GM12878 (cell line): ENCODE measurements around the gene FILIP1L. TPM values are rescaled to one million over a fixed set of nuclear protein-coding genes. Genes with fewer than 3 reads are reported as not detected.

Experiments used
- ATAC-seq: fragments of 200-7000 bp; cut with Tn5 transposase; 3 replicates; pipeline ENCODE4 v1.9.1; 2020; ENCODE audit warnings: mild to moderate bottlenecking, moderate library complexity
- BruUV-seq: library from RNA; stranded (reverse); fragments of 400-500 nt; replicated peaks from 2 replicates; lab custom pipeline; 2021; lab: Mats Ljungman, UMichigan
- CTCF ChIA-PET: fragments of 300-600 bp; sonication (Branson Sonifier 250); formaldehyde crosslinking; extraction: SDS; loops from one replicate; lab custom pipeline; 2021; ENCODE audit warnings: inconsistent platforms; lab: Yijun Ruan, JAX
- POLR2A ChIA-PET: fragments of 350-600 bp; formaldehyde crosslinking; extraction: SDS; loops from one replicate; lab custom pipeline; 2021; ENCODE audit warnings: inconsistent platforms; lab: Charles Lee
- RAD21 ChIA-PET: fragments of 300-600 bp; sonication (Branson Sonifier 250); formaldehyde crosslinking; loops from one replicate; lab custom pipeline; 2023; ENCODE audit warnings: antibody characterized with exemption; ENCODE audit not compliant: unreplicated experiment; lab: Charles Lee
- SMC1A ChIA-PET: fragments of 300-600 bp; sonication (Branson Sonifier 250); formaldehyde crosslinking; loops from one replicate; lab custom pipeline; 2023; ENCODE audit not compliant: unreplicated experiment, uncharacterized antibody; lab: Charles Lee
- DNase-seq: peaks from one replicate; pipeline ENCODE4 v3.0.0-alpha.2; 2011; ENCODE audit warnings: low read depth, low spot score
- FAIRE-seq: peaks from 3 replicates; lab custom pipeline; 2011; peaks lifted over from hg19 to GRCh38; lab: Jason Lieb, UNC
- H2AFZ ChIP-seq: 2 replicates; pipeline ENCODE4 v1.6.0; 2011; ENCODE audit warnings: low read depth, low read length, control low read depth; ENCODE audit not compliant: control insufficient read depth
- H3K27ac ChIP-seq: 2 replicates; pipeline ENCODE4 v1.5.1; 2011; ENCODE audit warnings: control low read depth; ENCODE audit not compliant: control insufficient read depth, insufficient read depth
- H3K27me3 ChIP-seq, 2 experiments: replicated peaks in 1 of 2; 2 replicates each; pipeline versions ENCODE4 v1.6.0 to v1.6.1; 2011; ENCODE audit warnings: low read length in 1 of 2; ENCODE audit not compliant: control insufficient read depth in 2 of 2, insufficient read depth in 2 of 2
- H3K36me3 ChIP-seq, 2 experiments: 2 replicates each; pipeline ENCODE4 v1.5.1; 2011; ENCODE audit warnings: low read length in 1 of 2; ENCODE audit not compliant: control insufficient read depth in 2 of 2, insufficient read depth in 2 of 2
- H3K4me1 ChIP-seq: 2 replicates; pipeline ENCODE4 v1.6.1; 2011; ENCODE audit warnings: mild to moderate bottlenecking, low read length, moderate library complexity, mixed read lengths; ENCODE audit not compliant: control insufficient read depth, insufficient read depth
- H3K4me2 ChIP-seq: 2 replicates; pipeline ENCODE4 v1.6.0; 2011; ENCODE audit warnings: control low read depth; ENCODE audit not compliant: control insufficient read depth, insufficient read depth
- H3K4me3 ChIP-seq: fragments of 200-600 bp; sonication (generic); 2 replicates; pipeline ENCODE4 v1.5.1; 2016
- H3K79me2 ChIP-seq: 2 replicates; pipeline ENCODE4 v1.6.0; 2011; ENCODE audit warnings: low read length; ENCODE audit not compliant: control insufficient read depth, insufficient read depth
- H3K9ac ChIP-seq: 2 replicates; pipeline ENCODE4 v1.8.0; 2011; ENCODE audit warnings: low read length, control low read depth, mixed read lengths; ENCODE audit not compliant: control insufficient read depth, insufficient read depth
- H3K9me3 ChIP-seq: replicated peaks from 3 replicates; pipeline ENCODE4 v1.5.1; 2011; ENCODE audit warnings: mild to moderate bottlenecking, low read length; ENCODE audit not compliant: control insufficient read depth, insufficient read depth
- H4K20me1 ChIP-seq: 2 replicates; pipeline ENCODE4 v1.6.0; 2011; ENCODE audit not compliant: control insufficient read depth, insufficient read depth
- BMI1 ChIP-seq: fragments of 450-650 bp; IDR thresholded peaks from 2 replicates; pipeline ENCODE4 v1.6.1; 2016; ENCODE audit warnings: mild to moderate bottlenecking, moderate library complexity, borderline replicate concordance
- MEF2B ChIP-seq: fragments of 450-650 bp; IDR thresholded peaks from 2 replicates; pipeline ENCODE4 v1.6.1; 2018; ENCODE audit warnings: mild to moderate bottlenecking, moderate library complexity; ENCODE audit not compliant: partially characterized antibody, poor library complexity, severe bottlenecking
- MTA3 ChIP-seq: IDR thresholded peaks from 2 replicates; pipeline ENCODE4 v1.6.1; 2012; ENCODE audit warnings: low read length, inconsistent platforms, borderline replicate concordance
- PML ChIP-seq: IDR thresholded peaks from 2 replicates; pipeline ENCODE4 v1.6.1; 2012; ENCODE audit warnings: low read length, inconsistent platforms
- RAD21 ChIP-seq: IDR thresholded peaks from 2 replicates; pipeline ENCODE4 v1.6.1; 2011; ENCODE audit warnings: mild to moderate bottlenecking, low read depth, low read length, moderate library complexity; ENCODE audit not compliant: insufficient read depth
- RAD51 ChIP-seq: fragments of 450-650 bp; IDR thresholded peaks from 2 replicates; pipeline ENCODE4 v1.6.1; 2016; ENCODE audit warnings: moderate library complexity, mild to moderate bottlenecking, inconsistent platforms
- STAT1 ChIP-seq: fragments of 450-650 bp; conservative IDR thresholded peaks from 2 replicates; pipeline ENCODE4 v1.6.1; 2014; ENCODE audit warnings: antibody characterized with exemption, mild to moderate bottlenecking
- SUPT20H ChIP-seq: IDR thresholded peaks from 2 replicates; pipeline ENCODE4 v1.6.1; 2011; ENCODE audit warnings: low read depth, mild to moderate bottlenecking, low read length, moderate library complexity, borderline replicate concordance; ENCODE audit not compliant: control insufficient read depth
- TBL1XR1 ChIP-seq: IDR thresholded peaks from 2 replicates; pipeline ENCODE4 v1.6.1; 2012; ENCODE audit warnings: low read depth, low read length, improper control_type of control experiment
- TCF12 ChIP-seq: IDR thresholded peaks from 2 replicates; pipeline ENCODE4 v1.6.1; 2011; ENCODE audit warnings: low read depth, mild to moderate bottlenecking, low read length
- ZBTB11 ChIP-seq: fragments of 450-650 bp; formaldehyde crosslinking; IDR thresholded peaks from 2 replicates; pipeline ENCODE4 v1.5.0; 2022; ENCODE audit warnings: mild to moderate bottlenecking, missing genetic modification characterization
- ZNF622 ChIP-seq: fragments of 450-650 bp; IDR thresholded peaks from 2 replicates; pipeline ENCODE4 v1.6.1; 2017; ENCODE audit warnings: mild to moderate bottlenecking, inconsistent platforms
- WGBS: methylation state at CpG from one replicate; pipeline ENCODE4 v1.1.6; 2016; ENCODE audit warnings: low lambda C conversion rate; ENCODE audit not compliant: insufficient replicate concordance, insufficient coverage; ENCODE audit errors: missing lambda C conversion rate; 5-methylcytosine and 5-hydroxymethylcytosine counted together
- in situ Hi-C: fragments of 300-500 bp; cut with MboI; formaldehyde crosslinking; loops from 9 replicates; pipeline ENCODE4 v1.14.3; 2018; ENCODE audit warnings: mixed read lengths
- intact Hi-C: fragments of 100-400 bp; cut with micrococcal nuclease; formaldehyde crosslinking; loops from one replicate; pipeline ENCODE4 v1.14.2; 2022; ENCODE audit not compliant: unreplicated experiment
- polyA plus RNA-seq, 11 experiments: library from polyadenylated mRNA; depleted of rRNA in 4 of 11; unstranded in 6 of 11; stranded (reverse) in 5 of 11; fragments of >200 nt; fragmentation: Nextera tagmentation in 4 of 11; fragmentation: Illumina TruSeq in 1 of 11; extraction: Ambion mirVana in 4 of 11; extraction: Trizol in 1 of 11; gene quantifications; 1 replicate in 1 of 11; 2 replicates in 10 of 11; pipeline versions ENCODE4 v1.2.1 to v1.2.3, GENCODE V29; 2011 to 2016; ENCODE audit warnings: inconsistent platforms in 2 of 11, missing spikeins in 2 of 11, low read depth in 1 of 11
- total RNA-seq, 4 experiments: library from RNA; depleted of rRNA in 3 of 4; stranded (reverse); fragments of >200 nt in 3 of 4; fragmentation: Illumina TruSeq in 1 of 4; extraction: Trizol in 1 of 4; gene quantifications; 2 replicates each; pipeline versions ENCODE4 v1.2.1 to v1.2.3, GENCODE V29; 2013 to 2021
- TF ChIP-seq, protein P1 (sequence below): fragments of 450-650 bp; IDR thresholded peaks from 2 replicates; pipeline ENCODE4 v1.6.1; 2017; ENCODE audit warnings: borderline replicate concordance
- TF ChIP-seq, protein P2 (sequence below): IDR thresholded peaks from 2 replicates; pipeline ENCODE4 v1.6.1; 2012; ENCODE audit warnings: low read length, inconsistent platforms

FILIP1L gene
- total and polyA plus RNA-seq, 10 of the 15 experiments (the other 5 are each of a cell fraction or from before 2014, with no cell fraction given) = 0.24 to 6.1 (median 3.5) TPM

DNA sequence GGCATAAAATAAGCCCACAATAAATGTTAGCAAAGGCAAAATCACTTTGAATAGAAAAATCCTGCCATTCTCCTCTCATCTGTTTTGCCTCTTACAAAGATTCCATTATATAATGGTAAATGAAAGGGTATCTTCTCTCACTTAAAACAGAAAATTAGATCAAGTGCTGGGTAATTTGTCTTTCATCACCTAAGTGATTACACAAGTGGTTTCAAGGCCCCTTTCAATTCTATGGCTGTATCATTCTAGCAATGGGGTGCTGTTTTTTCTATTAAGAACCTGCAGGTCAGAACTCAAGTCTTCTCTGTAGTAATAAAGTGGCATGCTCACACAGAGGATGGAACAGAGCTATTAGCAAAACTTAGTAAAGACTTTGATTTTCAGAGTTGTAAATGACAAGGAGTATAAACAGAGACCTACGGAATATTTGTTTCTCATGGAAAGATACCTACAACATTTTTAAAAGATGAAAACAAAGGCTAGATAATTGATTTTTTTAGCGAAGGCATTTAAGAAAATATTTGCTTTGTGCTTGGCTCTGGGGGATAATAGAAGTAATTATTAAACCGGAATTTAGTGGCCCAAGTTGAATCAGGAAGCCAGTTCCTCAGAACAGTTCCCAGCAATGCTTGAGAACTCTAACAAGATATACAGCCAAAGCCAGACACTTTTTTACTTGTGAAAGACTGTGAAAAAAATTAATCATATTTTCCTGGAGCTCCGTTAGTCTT, 159.2 kb downstream of the FILIP1L start:
- ChIA-PET RAD21 (no interaction called here), POLR2A (no interaction called here), SMC1A (interaction anchor here (0.6 kb wide), 1 partner anchor 18 kb away, joined by 3 read pairs; no protein-coding TSS in a partner anchor)
- TF ChIP-seq TBL1XR1 = no peak
- no peak for TF ChIP-seq MEF2B
- no peak for TF ChIP-seq RAD51
- TF ChIP-seq MTA3 = no peak
- TF ChIP-seq PML = no peak
- TF ChIP-seq RAD21 = no peak
- no peak for TF ChIP-seq STAT1
- TF ChIP-seq, protein P1, sequence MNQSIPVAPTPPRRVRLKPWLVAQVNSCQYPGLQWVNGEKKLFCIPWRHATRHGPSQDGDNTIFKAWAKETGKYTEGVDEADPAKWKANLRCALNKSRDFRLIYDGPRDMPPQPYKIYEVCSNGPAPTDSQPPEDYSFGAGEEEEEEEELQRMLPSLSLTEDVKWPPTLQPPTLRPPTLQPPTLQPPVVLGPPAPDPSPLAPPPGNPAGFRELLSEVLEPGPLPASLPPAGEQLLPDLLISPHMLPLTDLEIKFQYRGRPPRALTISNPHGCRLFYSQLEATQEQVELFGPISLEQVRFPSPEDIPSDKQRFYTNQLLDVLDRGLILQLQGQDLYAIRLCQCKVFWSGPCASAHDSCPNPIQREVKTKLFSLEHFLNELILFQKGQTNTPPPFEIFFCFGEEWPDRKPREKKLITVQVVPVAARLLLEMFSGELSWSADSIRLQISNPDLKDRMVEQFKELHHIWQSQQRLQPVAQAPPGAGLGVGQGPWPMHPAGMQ = no peak
- no peak for TF ChIP-seq ZBTB11
- TF ChIP-seq TCF12 = no peak
- TF ChIP-seq BMI1 = no peak
- no peak for TF ChIP-seq ZNF622
- TF ChIP-seq SUPT20H = no peak
- TF ChIP-seq, protein P2, sequence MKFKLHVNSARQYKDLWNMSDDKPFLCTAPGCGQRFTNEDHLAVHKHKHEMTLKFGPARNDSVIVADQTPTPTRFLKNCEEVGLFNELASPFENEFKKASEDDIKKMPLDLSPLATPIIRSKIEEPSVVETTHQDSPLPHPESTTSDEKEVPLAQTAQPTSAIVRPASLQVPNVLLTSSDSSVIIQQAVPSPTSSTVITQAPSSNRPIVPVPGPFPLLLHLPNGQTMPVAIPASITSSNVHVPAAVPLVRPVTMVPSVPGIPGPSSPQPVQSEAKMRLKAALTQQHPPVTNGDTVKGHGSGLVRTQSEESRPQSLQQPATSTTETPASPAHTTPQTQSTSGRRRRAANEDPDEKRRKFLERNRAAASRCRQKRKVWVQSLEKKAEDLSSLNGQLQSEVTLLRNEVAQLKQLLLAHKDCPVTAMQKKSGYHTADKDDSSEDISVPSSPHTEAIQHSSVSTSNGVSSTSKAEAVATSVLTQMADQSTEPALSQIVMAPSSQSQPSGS = no peak

More for the DNA sequence above, 159.2 kb downstream of the FILIP1L start:
- no peaks in the 10 kb centered on the region for H3K79me2 ChIP-seq
- in situ Hi-C loops = no loop called here
- no peaks in the 10 kb centered on the region for H3K36me3 ChIP-seq
- WGBS = 94% methylated on average over 4 of the region's 4 CpGs
- no peaks in the 10 kb centered on the region for H3K27me3 ChIP-seq
- CTCF ChIA-PET = no interaction called here
- FAIRE-seq (no peak), ATAC-seq (no peak), DNase-seq (no peak)
- no peak overlapping the region for H3K4me3 ChIP-seq
- no TSS peak for BruUV-seq
- no peaks in the 10 kb centered on the region for H3K9me3 ChIP-seq
- no peak overlapping the region for H2AFZ ChIP-seq
- no peak overlapping the region for H3K27ac ChIP-seq
- no peak overlapping the region for H3K4me2 ChIP-seq
- H4K20me1 ChIP-seq = no peaks in the 10 kb centered on the region
- no peaks in the 10 kb centered on the region for H3K4me1 ChIP-seq
- no peak overlapping the region for H3K9ac ChIP-seq
- intact Hi-C loops = no loop called here
